Midbrain (tissue), 1 donor: ENCODE results near the gene KIAA1191.

Experiments
- DNase-seq: peaks from one replicate; lab custom pipeline; 2025; lab: John Stamatoyannopoulos, UW

Gene KIAA1191

DNA sequence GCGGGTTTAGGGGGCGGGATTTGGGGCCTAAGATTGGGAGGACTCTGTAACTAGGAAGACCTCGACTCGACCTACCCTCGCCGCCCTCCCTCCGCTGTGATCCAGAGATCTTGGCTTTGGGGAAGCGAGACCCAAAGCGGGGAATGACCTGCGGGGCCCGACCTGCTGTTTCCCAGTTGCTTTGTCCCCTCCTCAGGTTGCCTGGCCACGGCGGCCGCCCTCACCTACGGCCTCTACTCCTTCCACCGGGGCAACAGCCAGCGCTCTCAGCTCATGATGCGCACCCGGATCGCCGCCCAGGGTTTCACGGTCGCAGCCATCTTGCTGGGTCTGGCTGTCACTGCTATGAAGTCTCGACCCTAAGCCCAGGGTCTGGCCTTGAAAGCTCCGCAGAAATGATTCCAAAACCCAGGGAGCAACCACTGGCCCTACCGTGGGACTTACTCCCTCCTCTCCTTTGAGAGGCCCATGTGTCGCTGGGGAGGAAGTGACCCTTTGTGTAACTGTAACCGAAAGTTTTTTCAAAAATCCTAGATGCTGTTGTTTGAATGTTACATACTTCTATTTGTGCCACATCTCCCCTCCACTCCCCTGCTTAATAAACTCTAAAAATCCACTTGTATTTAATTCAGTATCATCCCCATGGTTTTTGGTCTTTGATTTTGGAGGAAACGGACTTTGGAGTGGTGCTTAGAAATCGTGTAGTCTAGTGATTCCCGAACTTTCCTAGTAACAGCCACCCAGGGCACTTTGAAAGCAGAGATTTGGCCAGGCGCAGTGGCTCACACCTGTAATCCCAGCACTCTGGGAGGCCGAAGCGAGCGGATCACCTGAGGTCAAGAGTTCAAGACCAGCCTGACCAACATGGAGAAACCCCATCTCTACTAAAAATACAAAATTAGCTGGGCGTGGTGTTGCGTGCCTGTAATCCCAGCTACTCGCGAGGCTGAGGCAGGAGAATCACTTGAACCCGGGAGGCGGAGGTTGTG, 27.9 kb upstream of the KIAA1191 start:
- peak; percentile 60 for DNase-seq

DNA sequence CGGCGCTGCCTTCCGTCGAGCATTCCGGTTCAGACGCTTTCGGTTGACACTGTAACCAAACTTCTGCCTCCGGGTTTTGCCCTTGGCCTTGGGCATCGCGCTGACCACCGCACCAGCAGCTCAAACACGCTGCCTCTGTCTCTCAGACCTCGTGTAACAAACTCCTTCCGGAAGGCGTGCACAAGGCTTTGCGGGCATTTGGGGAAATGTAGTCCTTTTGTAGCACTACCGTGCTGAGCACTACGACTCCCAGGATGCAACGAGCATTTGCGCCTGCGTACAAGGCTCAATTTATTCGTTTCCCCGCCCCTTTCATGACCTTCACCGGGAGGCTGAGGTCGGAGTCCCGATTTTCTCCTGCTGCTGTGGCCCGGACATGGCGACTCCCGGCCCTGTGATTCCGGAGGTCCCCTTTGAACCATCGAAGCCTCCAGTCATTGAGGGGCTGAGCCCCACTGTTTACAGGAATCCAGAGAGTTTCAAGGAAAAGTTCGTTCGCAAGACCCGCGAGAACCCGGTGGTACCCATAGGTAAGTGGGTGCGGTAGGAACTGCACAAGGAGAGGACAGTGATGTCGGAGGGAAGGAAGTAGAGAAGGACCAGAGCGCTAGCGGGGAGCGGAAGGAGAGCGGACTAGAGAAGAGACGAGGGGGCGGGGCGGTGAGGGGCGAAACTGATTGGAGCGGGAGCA, 27.0 kb upstream of the KIAA1191 start, which contains the start of the genes HIGD2A and NOP16:
Gene HIGD2A (plus strand): TSS at position 308 of the 691 bp plus-strand sequence. CDS start 69 bp downstream, at position 377.
Gene NOP16 (minus strand): TSS at position 155 of the 691 bp plus-strand sequence. CDS start 59 bp downstream, at position 96.
- DNase-seq: peak; percentile 98

DNA sequence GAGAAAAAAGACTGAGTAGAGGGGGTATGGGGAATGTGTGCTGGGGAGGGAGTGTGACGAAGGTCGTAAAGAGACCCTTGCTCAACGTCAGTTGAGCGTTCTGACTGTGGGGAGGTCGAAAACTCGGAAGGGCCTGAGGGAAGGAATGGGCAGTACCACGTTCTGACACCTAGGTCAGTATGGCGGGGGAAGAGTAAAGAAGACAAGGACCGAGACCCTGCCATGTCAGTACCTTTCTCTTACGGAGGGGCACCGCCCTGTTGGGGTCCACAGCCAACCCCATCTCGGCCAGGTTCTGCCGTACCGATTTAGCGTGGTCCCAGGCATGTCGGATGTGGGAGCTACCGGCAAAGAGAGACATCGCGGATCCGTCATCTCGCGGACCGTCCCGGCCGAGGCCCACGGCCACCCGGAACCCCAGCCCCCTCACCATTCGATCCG, 26.5 kb upstream of the KIAA1191 start:
- no peak for DNase-seq

DNA sequence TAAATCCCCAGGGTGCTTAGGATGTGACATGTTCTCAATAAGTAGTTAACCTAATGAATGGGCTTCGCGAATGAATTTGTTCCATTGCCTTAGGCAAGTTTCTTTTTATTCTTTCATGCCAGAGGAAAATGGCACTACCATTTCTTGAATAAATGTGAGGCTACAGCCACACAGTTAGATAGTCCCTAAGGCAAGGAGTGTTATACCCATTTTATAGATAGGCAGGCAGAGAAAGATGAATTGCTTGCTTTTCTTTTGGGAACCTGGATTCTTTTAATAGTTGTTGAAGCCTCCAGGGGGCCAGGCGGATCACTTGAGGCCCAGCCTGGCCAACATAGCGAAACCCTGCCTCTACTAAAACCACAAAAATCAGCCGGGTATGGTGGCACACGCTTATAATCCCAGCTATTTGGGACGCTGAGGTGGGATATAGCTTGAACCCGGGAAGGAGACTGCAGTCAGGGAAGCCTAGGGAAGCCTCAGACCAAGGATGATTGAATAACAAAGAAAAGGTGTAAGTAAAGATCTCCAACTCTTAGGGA, 25.9 kb upstream of the KIAA1191 start:
- no peak for DNase-seq

DNA sequence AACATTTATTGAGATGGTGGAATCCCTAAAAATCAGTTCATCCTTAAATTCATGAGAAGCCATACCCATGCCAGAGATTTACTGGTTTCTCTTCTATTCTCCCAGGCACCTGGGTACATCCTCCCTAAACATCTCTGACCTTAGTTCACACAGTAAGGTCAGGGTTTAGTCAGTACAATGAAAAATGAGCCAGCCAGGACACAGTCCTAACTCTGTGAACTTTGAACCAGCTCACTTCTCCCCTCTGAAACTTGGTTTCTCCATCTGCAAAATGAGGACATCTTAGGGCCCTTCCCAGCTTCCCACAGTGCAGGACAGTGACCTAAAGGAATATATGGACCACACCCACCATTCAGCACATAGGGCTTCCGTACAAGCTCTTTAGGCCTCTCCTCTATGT, 24.9 kb upstream of the KIAA1191 start:
- DNase-seq: no peak

GRCh38 chr5:176384991-176385390, 23.4 kb upstream of the KIAA1191 start:
- DNase-seq: no peak

- DNase-seq: no peak
Measured at GRCh38 chr5:176384366-176384930, 22.9 kb upstream of the KIAA1191 start.

- DNase-seq: no peak
Measured at GRCh38 chr5:176383961-176384360, 22.4 kb upstream of the KIAA1191 start.

- no peak for DNase-seq
Measured at GRCh38 chr5:176383248-176383905, 21.8 kb upstream of the KIAA1191 start.

- no peak for DNase-seq
Measured at GRCh38 chr5:176382721-176383120, 21.2 kb upstream of the KIAA1191 start.

GRCh38 chr5:176381979-176382378, 20.4 kb upstream of the KIAA1191 start:
- DNase-seq: no peak

GRCh38 chr5:176381423-176381822, 19.9 kb upstream of the KIAA1191 start:
- no peak for DNase-seq

- DNase-seq: no peak
Measured at GRCh38 chr5:176379881-176380280, 18.3 kb upstream of the KIAA1191 start.

DNA sequence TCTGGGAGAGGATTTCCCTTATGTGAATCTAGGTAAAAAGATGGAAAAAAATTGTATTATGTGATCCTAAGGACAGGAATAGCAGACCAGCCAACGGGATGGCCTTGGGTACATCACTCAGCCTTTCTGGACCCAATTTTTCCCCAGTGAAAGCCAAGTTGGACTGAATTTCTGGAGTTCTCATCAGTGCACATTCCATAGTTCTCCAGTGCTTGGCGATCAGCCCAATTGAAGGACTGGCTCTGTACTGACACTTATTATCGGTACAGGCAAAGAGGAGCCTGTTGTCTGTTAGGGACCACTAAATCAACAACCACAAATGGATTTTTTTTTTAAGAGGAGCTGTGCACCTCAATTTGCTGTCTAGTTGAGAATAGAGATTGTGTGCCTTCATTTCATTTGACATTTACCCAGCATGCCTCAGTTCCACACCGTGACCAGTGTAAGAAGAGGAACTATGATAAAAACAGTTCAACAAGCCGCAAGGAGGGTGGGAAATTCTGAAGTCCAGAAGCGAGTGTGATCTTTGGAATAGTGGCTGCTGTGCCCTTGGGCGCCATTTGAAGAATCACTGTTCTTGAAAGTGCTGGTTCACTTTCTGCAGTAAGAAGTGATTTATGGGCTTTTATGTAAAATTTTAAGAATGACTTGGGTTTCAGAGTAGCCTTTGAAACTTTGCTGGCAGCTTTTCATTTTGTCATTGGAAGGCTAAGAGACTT, 11.7 kb upstream of the KIAA1191 start:
- DNase-seq: no peak

GRCh38 chr5:176371621-176372539, 10.3 kb upstream of the KIAA1191 start:
- DNase-seq: no peak

- DNase-seq: no peak
Measured at GRCh38 chr5:176369934-176370711, 8.6 kb upstream of the KIAA1191 start.

- DNase-seq: no peak
Measured at GRCh38 chr5:176368726-176369125, 7.2 kb upstream of the KIAA1191 start.

DNA sequence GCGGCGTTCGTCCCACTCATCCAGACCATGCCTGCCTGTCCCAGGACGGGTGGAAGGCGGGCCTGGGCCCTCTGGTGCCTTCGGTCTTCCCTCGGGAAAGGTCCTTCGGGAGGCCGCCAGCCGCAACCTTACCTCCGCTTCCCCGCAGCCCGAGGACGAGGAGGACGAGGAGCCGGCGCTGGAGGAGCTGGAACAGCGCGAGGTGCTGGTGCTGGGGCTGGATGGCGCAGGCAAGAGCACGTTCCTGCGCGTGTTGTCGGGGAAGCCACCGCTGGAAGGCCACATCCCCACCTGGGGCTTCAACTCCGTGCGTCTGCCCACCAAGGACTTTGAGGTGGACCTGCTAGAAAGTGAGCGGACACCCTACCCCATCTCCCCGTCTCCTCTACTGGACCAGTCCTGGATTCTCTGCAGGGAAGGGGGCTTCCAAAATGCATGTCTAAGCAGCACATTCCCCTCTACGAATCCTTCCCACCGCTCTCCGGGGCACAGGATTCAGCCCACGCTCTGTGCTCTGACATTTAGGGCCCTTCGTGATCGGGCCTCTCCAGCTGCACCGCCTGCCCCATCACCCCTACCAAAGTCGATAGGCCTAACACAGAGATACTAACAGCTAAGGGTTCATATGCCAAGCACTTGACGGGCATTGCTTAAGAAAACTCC, 4.8 kb upstream of the KIAA1191 start:
- DNase-seq: no peak
